ENCODE data around the gene SLC51B.

- TF ChIP-seq CTCF (IDR thresholded peaks at IDR 0.05) (no peak), POLR2A (IDR thresholded peaks at IDR 0.05) (no peak)
These were observed 32.2 kb downstream of the SLC51B start for GRCh38 chr15:65077291-65077980.
